ENCODE data around the gene RFX7. TPM values are rescaled to one million over a fixed set of nuclear protein-coding genes. Genes with fewer than 3 reads are reported as not detected.

Gene RFX7
- total and polyA plus RNA-seq, 2 of the 8 experiments (the other 6 are each of a cell fraction or from before 2014, with no cell fraction given), result 10.4 to 40.9 TPM

GRCh38 chr15:56124391-56124790, 119.3 kb downstream of the RFX7 start:
- Histone ChIP-seq H3K27ac (ENCODE audit: low read depth, low read length) (no peak overlapping the region), H2BK5ac (ENCODE audit: low read depth, low read length) (no peak overlapping the region), H3K9me3 (ENCODE audit: insufficient read depth in 2 of 2, low read depth in 1 of 2, low read length in 1 of 2) (peaks cover 12 to 24% of the 10 kb centered on the region in 2 experiments; a peak in 3 of 4 replicates), H3K4me3 (ENCODE audit: extremely low read depth in 1 of 4, insufficient read depth in 2 of 4, low read depth in 3 of 4, low read length in 4 of 4) (no peak overlapping the region), H3K23me2 (ENCODE audit: low read depth, low read length) (no peaks in the 10 kb centered on the region; the same call in 1 of the 2 replicates), H2BK20ac (ENCODE audit: low read length) (no peak overlapping the region), H4K20me1 (replicated peaks in 1 of 2; ENCODE audit: control insufficient read depth in 1 of 2, insufficient read depth in 2 of 2, low read length in 2 of 2) (no peaks in the 10 kb centered on the region), H3K4me2 (ENCODE audit: insufficient read depth in 1 of 2, low read depth in 2 of 2, low read length in 2 of 2) (no peak overlapping the region), H2BK15ac (ENCODE audit: low read length) (no peak overlapping the region), H3K79me2 (ENCODE audit: control insufficient read depth in 1 of 2, insufficient read depth in 2 of 2, low read length in 2 of 2) (no peaks in the 10 kb centered on the region), H2AFZ (ENCODE audit: low read length) (no peak overlapping the region), H2BK120ac (replicated peaks; ENCODE audit: low read depth, low read length) (no peak overlapping the region), H2BK12ac (ENCODE audit: low read depth, low read length) (no peak overlapping the region), H4K91ac (replicated peaks; ENCODE audit: insufficient read length, low read length) (no peak overlapping the region), H3K4me1 (replicated peaks in 1 of 4; ENCODE audit: control insufficient read depth in 3 of 4, insufficient read depth in 4 of 4, low read length in 3 of 4) (no peaks in the 10 kb centered on the region), H3K9ac (replicated peaks in 1 of 4; ENCODE audit: extremely low read depth in 1 of 4, low read depth in 3 of 4, low read length in 3 of 4) (no peak overlapping the region), H3K36me3 (ENCODE audit: control insufficient read depth in 2 of 4, insufficient read depth in 4 of 4, low read length in 3 of 4) (peaks cover 4 to 30% (median 10%) of the 10 kb centered on the region in 4 experiments; a peak in 5 of 8 replicates), H3K79me1 (ENCODE audit: low read depth, low read length) (no peaks in the 10 kb centered on the region), H3K18ac (ENCODE audit: extremely low read depth, low read length) (no peak overlapping the region), H3K56ac (replicated peaks; ENCODE audit: insufficient read length, low read depth, low read length) (no peak overlapping the region), H2AK5ac (ENCODE audit: low read depth, low read length) (no peak overlapping the region), H3K4ac (replicated peaks; ENCODE audit: insufficient read length, low read depth, low read length) (no peak overlapping the region), H4K8ac (ENCODE audit: extremely low read depth, insufficient read depth, low read length) (no peak overlapping the region), H3K14ac (ENCODE audit: insufficient read length) (no peak overlapping the region), H3K27me3 (replicated peaks in 1 of 4; ENCODE audit: control insufficient read depth in 3 of 4, extremely low read depth in 1 of 4, insufficient read depth in 3 of 4, low read length in 3 of 4) (no peaks in the 10 kb centered on the region), H4K5ac (ENCODE audit: insufficient read length, low read depth, low read length) (no peak overlapping the region), H3K23ac (ENCODE audit: insufficient read length) (no peak overlapping the region)
- ChIA-PET CTCF (ENCODE audit: partially characterized antibody) (interaction anchor here (0.7 kb wide), 1 partner anchor 205 kb away, joined by 3 read pairs; no protein-coding TSS in a partner anchor), POLR2A (ENCODE audit: partially characterized antibody) (no interaction called here)
- no peak for DNase-seq (ENCODE audit: low read depth in 1 of 2, low spot score in 2 of 2)
- FAIRE-seq, result no peak
- WGBS, 2 experiments (ENCODE audit: extremely low coverage in 1 of 2, insufficient coverage in 1 of 2, insufficient read length in 1 of 2, insufficient replicate concordance in 2 of 2, low coverage in 1 of 2, low lambda C conversion rate in 2 of 2, missing lambda C conversion rate in 1 of 2), result 91% methylated on average over 4 of the region's 4 CpGs; no CpG with 5 or more reads in 1 of the 2 experiments
- TF ChIP-seq RFX5 (IDR thresholded peaks at IDR 0.05; ENCODE audit: borderline replicate concordance, low read depth, low read length) (no peak), EZH2 (IDR thresholded peaks at IDR 0.05; ENCODE audit: low read depth, low read length, severe bottlenecking) (no peak), POU5F1 (IDR thresholded peaks at IDR 0.05; ENCODE audit: low read depth, low read length) (no peak), BRCA1 (IDR thresholded peaks at IDR 0.05; ENCODE audit: low read depth, low read length) (no peak)

All from H1 (cell line).